ENCODE results near the gene CALCOCO2.

Gene CALCOCO2

DNA sequence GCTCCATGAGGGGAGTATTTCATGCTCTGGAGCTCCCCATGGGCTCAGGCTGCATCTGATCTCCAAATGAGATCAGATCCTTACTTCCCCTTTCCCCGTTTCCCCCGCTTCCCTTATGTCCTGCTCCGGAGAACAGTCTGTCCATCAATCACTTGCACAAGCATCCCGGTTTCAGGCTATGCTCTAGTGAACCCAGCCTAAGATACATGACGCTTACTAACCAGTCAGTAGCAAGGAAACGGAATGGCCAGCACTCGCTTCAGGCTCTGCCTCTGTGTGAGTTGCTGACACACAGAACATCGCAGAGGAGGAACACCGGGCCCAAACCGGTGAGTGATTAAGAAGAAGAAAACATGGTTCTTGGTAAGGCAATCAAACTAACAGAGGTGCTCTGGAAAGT, 52.3 kb downstream of the CALCOCO2 start:
- H2BK120ac ChIP-seq (ENCODE audit: low read depth, low read length): no peak overlapping the region
- no CpG with 5 or more reads among the region's 10 CpGs for WGBS, 2 donors (ENCODE audit: extremely low coverage in 2 of 2, insufficient read length in 2 of 2, insufficient replicate concordance in 1 of 2)
- H3K36me3 ChIP-seq (replicated peaks in 1 of 2; ENCODE audit: control insufficient read depth in 2 of 2, insufficient read depth in 2 of 2, low read length in 2 of 2): no peaks in the 10 kb centered on the region
- H3K4ac ChIP-seq (ENCODE audit: low read length): no peak overlapping the region
- no peak overlapping the region for H2BK15ac ChIP-seq (ENCODE audit: low read length)
- H2AK5ac ChIP-seq (ENCODE audit: low read depth, low read length): no peak overlapping the region
- H2AFZ ChIP-seq (ENCODE audit: low read length): no peak overlapping the region
- H3K27me3 ChIP-seq (ENCODE audit: control insufficient read depth in 3 of 3, insufficient read depth in 3 of 3, low read depth in 1 of 3, low read length in 3 of 3): peaks cover 0 to 14% (median 0%) of the 10 kb centered on the region in 3 experiments
- DNase-seq (ENCODE audit: low spot score): no peak
- H4K91ac ChIP-seq (ENCODE audit: low read depth, low read length, poor library complexity): no peak overlapping the region
- H2BK5ac ChIP-seq (ENCODE audit: low read length): no peak overlapping the region
- H3K4me2 ChIP-seq (ENCODE audit: insufficient read depth, low read length, poor library complexity, severe bottlenecking): no peak overlapping the region
- H3K23ac ChIP-seq (ENCODE audit: low read depth, low read length, poor library complexity): no peak overlapping the region
- no peak overlapping the region for H3K4me3 ChIP-seq (ENCODE audit: low read length in 2 of 2)
- no peaks in the 10 kb centered on the region for H3K9me3 ChIP-seq (replicated peaks in 1 of 2; ENCODE audit: control insufficient read depth in 2 of 2, insufficient read depth in 1 of 2, low read depth in 1 of 2, low read length in 2 of 2)
- H3K14ac ChIP-seq (ENCODE audit: low read length): no peak overlapping the region
- H3K4me1 ChIP-seq (ENCODE audit: control insufficient read depth in 2 of 2, insufficient read depth in 1 of 2, low read depth in 1 of 2, low read length in 2 of 2): no peaks in the 10 kb centered on the region
- no peaks in the 10 kb centered on the region for H3K79me1 ChIP-seq (ENCODE audit: low read depth, low read length)
- H4K8ac ChIP-seq (ENCODE audit: low read depth, low read length): no peak overlapping the region
- H3K27ac ChIP-seq (replicated peaks; ENCODE audit: low read length): no peak overlapping the region
- H2BK12ac ChIP-seq (ENCODE audit: low read length): no peak overlapping the region
- H3K18ac ChIP-seq (ENCODE audit: low read length): no peak overlapping the region
- H3K9ac ChIP-seq (ENCODE audit: low read depth, low read length, poor library complexity): no peak overlapping the region

DNA sequence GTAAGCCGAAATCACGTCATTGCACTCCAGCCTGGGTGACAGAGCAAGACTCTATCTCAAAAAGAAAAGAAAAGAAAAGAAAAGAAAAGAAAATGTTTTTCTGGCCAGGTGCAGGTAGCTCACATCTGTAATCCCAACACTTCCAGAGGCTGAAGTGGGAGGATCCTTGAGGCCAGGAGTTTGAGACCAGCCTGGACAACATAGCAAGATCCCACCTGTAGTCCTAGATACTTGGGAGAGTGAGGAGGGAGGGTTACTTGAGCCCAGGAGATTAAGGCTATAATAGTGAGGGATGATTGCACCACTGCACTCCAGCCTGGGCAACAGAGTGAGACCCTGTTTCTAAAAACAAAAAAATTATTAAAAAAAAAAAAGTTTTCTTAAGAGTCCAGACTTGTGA, 59.3 kb downstream of the CALCOCO2 start:
- H3K79me1 ChIP-seq (ENCODE audit: low read depth, low read length): peaks cover 3% of the 10 kb centered on the region
- H3K4me3 ChIP-seq (ENCODE audit: low read length in 2 of 2): no peak overlapping the region
- no peak overlapping the region for H3K14ac ChIP-seq (ENCODE audit: low read length)
- no peak overlapping the region for H3K27ac ChIP-seq (replicated peaks; ENCODE audit: low read length)
- H2BK15ac ChIP-seq (ENCODE audit: low read length): no peak overlapping the region
- H3K9me3 ChIP-seq (replicated peaks in 1 of 2; ENCODE audit: control insufficient read depth in 2 of 2, insufficient read depth in 1 of 2, low read depth in 1 of 2, low read length in 2 of 2): no peaks in the 10 kb centered on the region
- H3K4me1 ChIP-seq (ENCODE audit: control insufficient read depth in 2 of 2, insufficient read depth in 1 of 2, low read depth in 1 of 2, low read length in 2 of 2): peaks cover 3 to 6% of the 10 kb centered on the region in 2 donors
- no peak overlapping the region for H2AFZ ChIP-seq (ENCODE audit: low read length)
- no peak overlapping the region for H2BK120ac ChIP-seq (ENCODE audit: low read depth, low read length)
- no peak overlapping the region for H2BK12ac ChIP-seq (ENCODE audit: low read length)
- H3K36me3 ChIP-seq (replicated peaks in 1 of 2; ENCODE audit: control insufficient read depth in 2 of 2, insufficient read depth in 2 of 2, low read length in 2 of 2): peaks cover 2 to 10% of the 10 kb centered on the region in 2 donors
- DNase-seq (ENCODE audit: low spot score): no peak
- no peak overlapping the region for H3K4me2 ChIP-seq (ENCODE audit: insufficient read depth, low read length, poor library complexity, severe bottlenecking)
- no peak overlapping the region for H4K8ac ChIP-seq (ENCODE audit: low read depth, low read length)
- H2BK5ac ChIP-seq (ENCODE audit: low read length): no peak overlapping the region
- no peak overlapping the region for H3K18ac ChIP-seq (ENCODE audit: low read length)
- no peak overlapping the region for H2AK5ac ChIP-seq (ENCODE audit: low read depth, low read length)
- no peaks in the 10 kb centered on the region for H3K27me3 ChIP-seq (ENCODE audit: control insufficient read depth in 3 of 3, insufficient read depth in 3 of 3, low read depth in 1 of 3, low read length in 3 of 3)
- H3K23ac ChIP-seq (ENCODE audit: low read depth, low read length, poor library complexity): no peak overlapping the region
- no CpG with 5 or more reads among the region's 2 CpGs for WGBS, 2 donors (ENCODE audit: extremely low coverage in 2 of 2, insufficient read length in 2 of 2, insufficient replicate concordance in 1 of 2)
- H3K9ac ChIP-seq (ENCODE audit: low read depth, low read length, poor library complexity): no peak overlapping the region
- no peak overlapping the region for H4K91ac ChIP-seq (ENCODE audit: low read depth, low read length, poor library complexity)
- no peak overlapping the region for H3K4ac ChIP-seq (ENCODE audit: low read length)

DNA sequence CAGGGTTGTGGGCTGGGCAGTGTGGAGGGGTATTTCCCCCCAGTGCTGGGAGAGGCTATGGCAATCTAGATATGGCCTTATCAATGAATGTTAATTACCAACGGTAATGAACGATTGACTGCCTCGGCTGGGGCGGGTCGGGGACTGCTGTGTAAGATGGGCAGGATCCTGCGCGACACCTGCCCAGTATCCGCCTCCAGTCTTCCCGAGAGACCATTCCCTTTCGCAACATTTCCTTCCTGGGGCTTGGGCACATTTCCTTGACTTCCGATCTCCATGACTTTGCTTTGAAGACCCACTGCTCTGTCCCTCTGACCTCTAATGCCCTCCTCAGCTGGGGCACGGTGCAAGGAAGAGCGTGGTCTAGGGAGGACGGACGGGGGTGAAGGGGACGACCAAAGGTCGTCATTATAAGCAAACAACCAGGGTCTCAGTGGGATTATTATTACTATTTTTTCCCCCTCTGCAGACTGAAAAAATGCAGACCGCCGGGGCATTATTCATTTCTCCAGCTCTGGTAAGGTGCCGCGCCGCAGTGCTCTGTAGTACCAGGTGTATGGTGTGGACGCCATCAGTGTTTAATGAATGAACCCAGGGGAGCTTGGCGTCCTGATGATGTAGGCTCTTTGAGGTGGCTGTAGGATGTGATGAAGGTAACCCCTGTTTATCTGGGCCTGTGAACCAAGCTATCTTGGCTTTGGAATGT, 62.3 kb downstream of the CALCOCO2 start:
- DNase-seq (ENCODE audit: low spot score): no peak

DNA sequence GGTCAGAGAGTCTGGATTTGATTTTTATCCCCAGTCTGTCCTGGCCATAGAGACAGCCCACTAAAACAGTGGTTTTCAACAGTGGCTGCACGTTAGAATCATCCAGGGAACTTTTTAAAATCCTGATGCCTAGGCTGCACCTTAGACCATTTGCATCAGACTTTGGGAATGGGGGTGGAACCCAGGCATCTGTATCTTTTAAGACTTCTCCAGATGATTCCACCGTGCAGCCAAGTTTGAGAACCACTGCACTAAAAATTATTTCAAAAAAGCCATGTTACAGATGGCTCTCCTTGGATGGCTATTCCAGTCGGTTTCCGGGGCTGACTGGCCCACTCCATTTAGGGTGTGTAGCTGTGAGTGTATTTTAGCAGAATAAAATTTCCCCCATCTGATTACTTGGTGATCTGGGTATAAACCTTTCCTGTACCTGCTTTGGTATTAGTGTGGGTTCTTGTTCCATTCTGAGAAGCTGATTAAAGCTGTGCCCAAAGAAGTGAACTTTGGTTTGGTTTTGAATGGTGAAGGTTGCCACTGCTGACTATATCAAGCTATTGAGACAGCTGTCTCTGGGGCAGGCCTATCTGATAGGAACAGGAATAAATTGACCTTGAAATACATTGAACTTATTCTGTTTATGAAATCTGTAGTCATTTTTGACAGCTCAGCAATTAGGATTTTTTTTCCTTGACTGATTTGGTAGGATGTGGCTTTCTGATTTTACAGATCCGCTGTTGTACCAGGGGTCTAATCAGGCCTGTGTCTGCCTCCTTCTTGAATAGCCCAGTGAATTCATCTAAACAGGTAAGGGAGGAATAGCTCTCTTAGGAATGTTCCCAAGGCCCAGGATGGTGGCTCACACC, 63.0 kb downstream of the CALCOCO2 start:
- peaks cover 3 to 6% of the 10 kb centered on the region in 2 donors for H3K4me1 ChIP-seq (ENCODE audit: control insufficient read depth in 2 of 2, insufficient read depth in 1 of 2, low read depth in 1 of 2, low read length in 2 of 2)
- no peaks in the 10 kb centered on the region for H3K9me3 ChIP-seq (replicated peaks in 1 of 2; ENCODE audit: control insufficient read depth in 2 of 2, insufficient read depth in 1 of 2, low read depth in 1 of 2, low read length in 2 of 2)
- no peak overlapping the region for H4K91ac ChIP-seq (ENCODE audit: low read depth, low read length, poor library complexity)
- H2AFZ ChIP-seq (ENCODE audit: low read length): no peak overlapping the region
- no peak overlapping the region for H2BK120ac ChIP-seq (ENCODE audit: low read depth, low read length)
- no peak overlapping the region for H3K9ac ChIP-seq (ENCODE audit: low read depth, low read length, poor library complexity)
- H3K79me1 ChIP-seq (ENCODE audit: low read depth, low read length): peaks cover 3% of the 10 kb centered on the region
- H3K18ac ChIP-seq (ENCODE audit: low read length): no peak overlapping the region
- H3K14ac ChIP-seq (ENCODE audit: low read length): no peak overlapping the region
- no peaks in the 10 kb centered on the region for H3K27me3 ChIP-seq (ENCODE audit: control insufficient read depth in 3 of 3, insufficient read depth in 3 of 3, low read depth in 1 of 3, low read length in 3 of 3)
- no peak overlapping the region for H3K27ac ChIP-seq (replicated peaks; ENCODE audit: low read length)
- WGBS, 2 donors (ENCODE audit: extremely low coverage in 2 of 2, insufficient read length in 2 of 2, insufficient replicate concordance in 1 of 2): no CpG with 5 or more reads among the region's 5 CpGs
- H3K23ac ChIP-seq (ENCODE audit: low read depth, low read length, poor library complexity): no peak overlapping the region
- peak overlapping the region; percentile 75 to 84 for H3K4me3 ChIP-seq (ENCODE audit: low read length in 2 of 2)
- no peak overlapping the region for H4K8ac ChIP-seq (ENCODE audit: low read depth, low read length)
- H2BK12ac ChIP-seq (ENCODE audit: low read length): no peak overlapping the region
- H2AK5ac ChIP-seq (ENCODE audit: low read depth, low read length): no peak overlapping the region
- DNase-seq (ENCODE audit: low spot score): no peak
- H2BK15ac ChIP-seq (ENCODE audit: low read length): no peak overlapping the region
- H2BK5ac ChIP-seq (ENCODE audit: low read length): no peak overlapping the region
- H3K4me2 ChIP-seq (ENCODE audit: insufficient read depth, low read length, poor library complexity, severe bottlenecking): peak overlapping the region; percentile 93
- H3K36me3 ChIP-seq (replicated peaks in 1 of 2; ENCODE audit: control insufficient read depth in 2 of 2, insufficient read depth in 2 of 2, low read length in 2 of 2): peaks cover 7 to 40% of the 10 kb centered on the region in 2 donors
- H3K4ac ChIP-seq (ENCODE audit: low read length): no peak overlapping the region

More for the DNA sequence above, 62.3 kb downstream of the CALCOCO2 start:
- H3K4me1 ChIP-seq (ENCODE audit: control insufficient read depth in 2 of 2, insufficient read depth in 1 of 2, low read depth in 1 of 2, low read length in 2 of 2): peaks cover 3 to 6% of the 10 kb centered on the region in 2 donors
- peak overlapping the region; percentile 91 for H3K9ac ChIP-seq (ENCODE audit: low read depth, low read length, poor library complexity)
- no peak overlapping the region for H4K8ac ChIP-seq (ENCODE audit: low read depth, low read length)
- peak overlapping the region; percentile 75 to 84 for H3K4me3 ChIP-seq (ENCODE audit: low read length in 2 of 2)
- H3K27ac ChIP-seq (replicated peaks; ENCODE audit: low read length): no peak overlapping the region
- H3K36me3 ChIP-seq (replicated peaks in 1 of 2; ENCODE audit: control insufficient read depth in 2 of 2, insufficient read depth in 2 of 2, low read length in 2 of 2): peaks cover 7 to 35% of the 10 kb centered on the region in 2 donors
- peak overlapping the region; percentile 83 for H2AFZ ChIP-seq (ENCODE audit: low read length)
- peak overlapping the region; percentile 4 for H3K23ac ChIP-seq (ENCODE audit: low read depth, low read length, poor library complexity)
- H4K91ac ChIP-seq (ENCODE audit: low read depth, low read length, poor library complexity): no peak overlapping the region
- WGBS, 2 donors (ENCODE audit: extremely low coverage in 2 of 2, insufficient read length in 2 of 2, insufficient replicate concordance in 1 of 2): no CpG with 5 or more reads among the region's 24 CpGs
- H3K79me1 ChIP-seq (ENCODE audit: low read depth, low read length): peaks cover 3% of the 10 kb centered on the region
- H2BK15ac ChIP-seq (ENCODE audit: low read length): no peak overlapping the region
- H2BK5ac ChIP-seq (ENCODE audit: low read length): no peak overlapping the region
- H3K27me3 ChIP-seq (ENCODE audit: control insufficient read depth in 3 of 3, insufficient read depth in 3 of 3, low read depth in 1 of 3, low read length in 3 of 3): no peaks in the 10 kb centered on the region
- H2AK5ac ChIP-seq (ENCODE audit: low read depth, low read length): peak overlapping the region; percentile 17
- H3K14ac ChIP-seq (ENCODE audit: low read length): no peak overlapping the region
- H3K9me3 ChIP-seq (replicated peaks in 1 of 2; ENCODE audit: control insufficient read depth in 2 of 2, insufficient read depth in 1 of 2, low read depth in 1 of 2, low read length in 2 of 2): no peaks in the 10 kb centered on the region
- H3K18ac ChIP-seq (ENCODE audit: low read length): peak overlapping the region; percentile 20
- H2BK120ac ChIP-seq (ENCODE audit: low read depth, low read length): no peak overlapping the region
- no peak overlapping the region for H2BK12ac ChIP-seq (ENCODE audit: low read length)
- no peak overlapping the region for H3K4ac ChIP-seq (ENCODE audit: low read length)
- H3K4me2 ChIP-seq (ENCODE audit: insufficient read depth, low read length, poor library complexity, severe bottlenecking): peak overlapping the region; percentile 93

Measured in neuronal stem cell (in vitro differentiated cells).